SIG-M5 treated with dmso at 0.1 percent for 504 hours (cell line): ENCODE data around the gene ST6GALNAC3.
"Not testable (repeated sequence)": the region's sequence is repeated elsewhere in the genome, so short reads cannot be mapped to it uniquely, and the experiment has no call there.

Source experiments
- DNase-seq: peaks from one replicate; lab custom pipeline; 2025; ENCODE audit not compliant: unreplicated experiment; lab: John Stamatoyannopoulos, UW

Gene ST6GALNAC3

DNA sequence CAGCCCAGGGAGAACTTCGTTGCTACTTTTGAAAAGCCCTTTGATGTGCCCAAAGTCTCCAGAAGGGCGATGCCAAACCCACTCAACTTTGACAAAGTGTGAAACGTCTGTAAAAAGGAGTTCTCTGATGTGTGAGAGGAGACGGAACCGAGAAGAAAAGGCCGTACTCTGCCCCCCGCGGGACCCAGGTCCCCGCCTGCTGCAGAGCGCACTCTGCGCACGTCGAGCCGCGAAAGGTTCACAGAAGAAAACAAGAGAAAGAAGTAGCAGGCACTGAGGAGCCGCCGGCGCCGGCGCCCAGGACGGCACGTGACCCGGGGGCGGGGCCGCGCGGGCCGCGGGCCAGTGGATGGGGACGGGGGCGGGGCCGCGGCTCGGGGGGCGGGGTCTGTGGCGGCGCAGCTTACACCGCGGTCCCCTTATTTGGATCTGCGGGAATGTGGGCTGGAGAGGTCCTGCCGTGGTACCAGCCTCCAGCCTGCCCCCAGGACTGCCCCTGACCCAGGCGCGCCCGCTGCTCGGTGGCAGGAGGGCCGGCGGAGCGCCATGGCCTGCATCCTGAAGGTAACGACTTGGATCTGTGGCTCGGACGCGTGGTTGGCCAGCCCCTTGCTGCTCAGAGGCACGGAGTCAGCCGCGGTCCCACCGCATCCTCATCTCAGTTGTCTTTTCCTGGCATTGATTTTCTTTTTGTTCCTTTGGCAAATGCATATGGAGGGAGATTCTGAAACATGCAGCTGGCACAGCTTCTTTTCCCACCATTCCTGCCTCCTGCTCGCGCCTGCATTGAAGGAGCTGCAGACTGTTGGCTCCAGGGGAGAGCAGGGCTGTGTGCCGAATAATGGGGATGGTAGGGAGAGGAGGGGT, at the start of gene ST6GALNAC3:
Gene ST6GALNAC3 (plus strand): TSS at position 426 of the 867 bp plus-strand sequence.
- DNase-seq, result no peak

DNA sequence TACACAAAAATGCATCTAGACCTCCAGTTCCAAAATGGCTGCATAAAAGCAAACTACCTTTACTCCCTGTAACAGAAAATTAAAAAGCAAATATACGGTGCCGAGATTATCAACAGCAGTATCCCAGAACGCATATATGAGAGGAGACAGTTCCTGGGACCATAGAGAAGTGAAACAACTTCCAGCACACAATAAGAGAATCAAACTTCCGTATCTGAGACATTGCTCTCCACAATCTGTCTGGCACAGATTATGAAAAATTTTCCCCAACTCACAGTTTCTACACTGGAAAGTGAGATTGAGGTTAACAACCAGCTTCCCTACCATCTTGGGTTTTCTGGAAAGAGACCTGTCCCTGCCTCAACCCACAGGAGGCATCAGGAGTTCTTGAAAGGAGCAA, 47.2 kb upstream of the ST6GALNAC3 start:
- DNase-seq, result no peak

DNA sequence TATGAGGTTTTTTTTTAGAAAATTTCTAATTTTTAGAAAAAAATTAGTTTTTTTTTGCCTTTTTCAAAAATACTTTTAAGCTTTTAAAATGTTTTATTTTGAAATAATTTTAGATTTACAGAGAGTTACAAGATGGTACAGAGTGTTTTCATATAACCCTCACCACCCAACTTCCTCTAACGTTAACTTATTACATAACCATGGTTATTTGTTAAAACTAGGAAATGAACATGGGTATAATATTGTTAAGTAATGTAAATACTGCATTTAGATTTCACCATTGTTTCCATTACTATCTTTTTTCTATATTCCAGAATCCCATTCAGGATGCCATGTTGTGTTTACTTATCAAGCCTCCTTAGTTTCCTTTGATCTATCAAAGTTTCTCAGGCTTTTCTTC, 45.2 kb upstream of the ST6GALNAC3 start:
- no peak for DNase-seq

DNA sequence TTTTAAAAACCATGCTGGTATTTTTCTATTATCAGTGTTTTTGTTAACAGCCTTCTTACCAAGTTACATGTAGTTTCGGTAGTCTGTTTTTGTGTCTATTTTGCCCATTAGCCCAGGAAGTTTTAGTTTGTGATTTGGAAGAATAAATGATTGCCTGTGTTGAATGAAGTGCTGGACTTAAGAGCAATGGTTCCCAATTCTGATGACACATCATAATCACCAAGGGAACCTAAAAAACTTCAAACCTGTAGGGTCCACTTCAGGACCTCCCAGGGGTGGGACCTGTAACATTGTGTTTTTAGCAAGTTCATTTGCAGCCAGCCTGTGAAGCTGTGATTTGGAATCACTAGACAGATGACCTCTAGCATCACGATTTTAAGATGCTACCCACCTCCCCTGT, 43.0 kb upstream of the ST6GALNAC3 start:
- no peak for DNase-seq

DNA sequence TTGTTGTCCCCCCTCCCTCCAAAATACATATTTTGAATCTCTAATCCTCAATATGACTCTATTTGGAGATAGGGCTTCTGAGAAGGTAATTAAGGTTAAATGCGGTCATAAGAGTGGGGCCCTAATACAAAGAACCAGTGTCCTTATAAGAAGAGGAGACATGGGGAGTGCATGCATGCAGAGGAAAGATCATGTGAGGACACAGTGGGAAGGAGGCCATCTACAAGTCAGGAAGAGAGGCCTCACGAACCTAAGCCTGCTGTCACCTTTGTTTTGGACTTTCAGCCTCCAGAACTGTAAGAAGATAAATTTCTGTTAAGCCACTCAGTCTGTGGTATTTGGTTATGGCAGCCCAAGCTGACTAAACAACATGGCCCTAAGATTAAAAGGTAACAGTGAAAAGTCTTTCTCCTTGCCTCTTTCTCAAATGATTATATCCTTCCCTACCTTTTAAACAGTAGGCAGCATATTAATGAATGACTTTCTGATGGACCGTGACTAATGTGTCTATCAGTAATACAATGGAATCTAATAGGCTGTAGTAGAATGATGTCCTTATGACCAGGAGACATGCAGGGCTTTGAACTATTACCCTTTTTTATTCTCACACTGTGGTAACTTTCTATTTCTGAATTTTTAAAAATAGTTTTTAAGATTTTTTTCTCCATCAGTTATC, 40.6 kb upstream of the ST6GALNAC3 start:
- no peak for DNase-seq

DNA sequence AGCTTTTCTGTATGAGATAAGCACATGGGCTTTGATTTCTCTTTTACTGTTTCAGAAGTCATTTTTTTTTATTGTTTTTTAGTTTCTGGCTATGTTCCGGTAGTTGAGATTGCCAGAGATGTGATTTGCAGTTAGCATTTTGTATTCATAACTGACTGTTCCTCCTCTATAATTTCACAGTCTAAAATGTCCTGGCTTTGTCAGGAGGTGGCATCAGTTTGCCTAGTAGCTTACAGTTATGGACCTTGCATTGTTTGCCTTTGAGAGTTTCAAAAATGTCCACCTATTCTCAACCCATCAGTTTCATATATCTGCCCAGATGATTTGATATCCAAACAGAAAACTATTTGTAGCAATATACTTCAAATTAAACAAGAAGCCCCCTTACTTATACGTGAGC, 39.5 kb upstream of the ST6GALNAC3 start:
- peak; percentile 2 for DNase-seq

DNA sequence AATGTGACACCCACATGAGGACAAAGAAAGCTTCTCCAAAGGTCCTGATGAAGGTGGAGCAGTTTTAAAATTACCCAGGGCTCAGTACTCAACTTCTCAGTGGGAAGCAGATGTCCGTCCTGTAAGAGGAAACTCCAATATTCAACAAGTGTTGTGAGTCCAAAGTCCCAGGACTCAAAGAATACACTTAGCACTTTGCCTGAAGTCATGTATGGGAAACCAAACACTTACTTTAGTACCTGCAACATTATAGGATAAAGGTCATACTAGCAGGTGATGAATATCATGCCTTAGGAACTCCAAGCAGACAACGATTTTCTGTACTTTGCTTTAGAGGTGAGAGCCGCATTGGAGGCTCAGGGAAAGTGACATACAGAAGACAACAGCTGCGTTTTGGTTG, 37.2 kb upstream of the ST6GALNAC3 start:
- DNase-seq, result no peak

DNA sequence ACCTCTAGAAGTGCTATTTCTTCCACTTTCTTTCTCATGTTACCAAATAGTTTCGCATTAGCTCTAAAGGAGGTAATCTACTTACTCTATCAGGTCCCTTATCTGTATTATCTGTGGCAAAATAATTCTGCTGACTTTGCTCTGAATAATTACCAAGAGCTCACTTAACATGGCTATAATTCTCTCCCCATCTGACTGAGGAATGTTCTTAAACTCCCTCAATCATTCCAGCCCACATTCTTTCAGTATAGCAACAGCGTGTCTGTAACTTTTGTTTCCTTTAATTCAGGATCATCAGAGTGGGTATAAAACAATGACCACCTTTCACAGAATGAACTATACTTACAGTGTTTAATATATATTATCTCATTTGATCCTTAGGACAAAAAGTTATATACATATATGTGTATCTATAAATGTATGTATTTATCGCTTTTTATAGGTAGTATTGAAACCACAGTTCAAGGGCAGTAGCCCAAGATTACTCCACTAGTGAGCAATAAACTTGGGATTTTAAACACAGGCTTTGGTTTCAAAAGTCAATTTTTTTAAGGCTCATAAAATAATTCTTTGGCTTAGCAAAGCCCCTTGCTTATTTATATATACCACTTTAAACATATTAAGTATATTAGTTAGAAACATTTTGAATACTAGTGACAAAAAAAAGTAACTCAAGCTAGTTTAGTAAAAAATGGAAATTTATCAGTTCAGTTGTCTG, 36.1 kb upstream of the ST6GALNAC3 start:
- no peak for DNase-seq

DNA sequence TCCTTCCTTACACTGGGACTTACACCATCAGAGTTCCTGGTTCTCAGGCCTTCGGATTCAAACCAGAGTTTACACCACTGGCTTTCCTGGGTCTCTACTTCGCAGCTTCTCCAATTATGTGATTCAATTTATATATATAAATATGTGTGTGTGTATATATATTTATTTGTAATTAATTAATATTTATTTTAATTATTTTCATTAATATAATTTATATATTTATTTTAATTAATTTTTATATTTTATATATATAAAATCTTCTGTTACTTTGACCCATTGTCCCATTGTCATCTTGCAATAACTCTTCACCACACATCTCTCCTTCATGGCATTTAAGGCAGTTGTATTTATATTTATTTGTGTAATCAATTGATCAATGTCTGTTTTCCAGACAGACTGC, 28.4 kb upstream of the ST6GALNAC3 start:
- no peak for DNase-seq

DNA sequence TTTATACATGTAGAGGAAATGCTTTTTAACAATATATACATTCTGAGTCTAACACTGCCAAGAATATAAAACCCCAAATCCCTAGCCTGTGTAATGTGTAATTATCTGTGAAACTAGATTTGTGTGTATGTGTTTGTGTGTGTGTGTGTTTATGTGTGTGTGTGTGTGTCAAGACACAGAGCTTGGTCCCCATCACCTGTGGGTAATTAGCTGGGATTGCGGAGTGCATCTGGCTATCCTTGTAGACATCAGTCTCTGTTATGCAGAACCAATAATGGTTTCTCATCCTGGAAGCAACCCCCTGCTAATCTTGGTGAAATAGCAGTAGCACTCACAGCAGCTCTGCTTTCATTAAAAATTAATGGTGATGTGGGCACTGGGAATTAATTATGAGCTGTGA, 26.3 kb upstream of the ST6GALNAC3 start:
- no peak for DNase-seq

DNA sequence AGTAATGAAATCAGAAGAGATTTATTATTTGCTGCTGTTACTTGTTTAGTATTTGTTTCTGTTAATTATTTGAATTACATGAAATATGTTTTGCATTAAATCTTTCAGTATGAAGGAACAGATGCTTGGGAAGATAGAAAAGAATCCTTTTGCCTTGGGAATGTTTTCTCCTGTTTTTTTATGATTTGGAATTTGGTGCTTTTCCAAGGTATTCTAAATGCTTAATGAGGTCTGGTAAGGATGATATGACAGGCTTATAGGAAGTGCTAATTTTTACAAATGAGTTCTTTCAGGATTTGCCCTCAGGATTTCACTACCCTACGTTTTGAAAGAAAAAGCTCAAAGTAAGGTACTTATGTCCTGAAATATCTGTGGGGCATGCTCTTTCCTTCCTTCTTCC, 25.6 kb upstream of the ST6GALNAC3 start:
- DNase-seq, result no peak

DNA sequence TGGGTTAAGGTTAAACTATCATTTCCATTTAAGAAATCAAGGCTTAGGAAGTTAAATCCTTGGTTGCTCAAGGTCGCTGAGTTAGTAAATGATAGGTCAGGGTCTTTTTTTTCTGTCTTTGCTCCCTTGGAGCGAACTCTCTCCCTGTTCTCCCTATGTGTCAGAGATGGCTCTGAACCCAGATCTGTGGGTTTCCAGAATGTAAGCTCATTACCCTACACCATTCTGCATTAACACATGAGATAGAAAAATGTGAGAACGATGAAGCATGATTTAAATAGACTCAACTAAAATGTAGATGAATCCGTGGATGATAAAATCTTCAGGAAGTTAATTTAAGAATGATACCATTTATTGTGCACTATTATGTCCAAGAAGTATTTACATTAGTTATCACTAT, 25.0 kb upstream of the ST6GALNAC3 start:
- DNase-seq, result no peak

DNA sequence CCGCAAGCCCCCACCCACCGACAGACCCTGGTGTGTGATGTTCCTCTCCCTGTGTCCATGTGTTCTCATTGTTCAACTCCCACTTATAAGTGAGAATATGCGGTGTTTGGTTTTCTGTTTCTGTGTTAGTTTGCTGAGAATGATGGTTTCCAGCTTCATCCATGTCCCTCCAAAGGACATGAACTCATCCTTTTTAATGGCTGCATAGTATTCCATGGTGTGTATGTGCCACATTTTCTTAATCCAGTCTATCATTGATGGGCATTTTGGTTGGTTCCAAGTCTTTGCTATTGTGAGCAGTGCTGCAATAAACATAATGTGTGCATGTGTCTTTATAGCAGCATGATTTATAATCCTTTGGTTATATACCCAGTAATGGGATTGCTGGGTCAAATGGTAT, 24.5 kb upstream of the ST6GALNAC3 start:
- not testable (repeated sequence) for DNase-seq

DNA sequence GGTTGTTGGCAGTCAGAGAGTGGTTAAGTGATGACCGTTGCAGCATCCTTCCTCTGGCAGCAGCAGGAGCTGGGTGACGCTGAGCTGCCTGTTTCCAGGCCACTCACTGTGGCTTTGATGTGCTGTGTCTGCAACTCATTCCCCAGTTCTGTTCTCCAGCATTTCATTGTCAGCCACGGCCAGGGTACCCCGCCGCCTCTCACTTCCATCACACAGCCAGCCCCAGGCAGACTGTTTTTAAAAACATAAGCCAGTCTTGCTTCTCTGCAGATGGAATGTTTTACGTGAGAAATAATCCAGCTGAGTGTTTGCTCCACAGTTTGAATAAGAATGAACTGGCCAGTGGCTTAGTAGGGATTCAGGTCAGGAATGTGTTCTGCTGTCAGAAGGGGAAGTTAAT, 21.5 kb upstream of the ST6GALNAC3 start:
- DNase-seq, result no peak

DNA sequence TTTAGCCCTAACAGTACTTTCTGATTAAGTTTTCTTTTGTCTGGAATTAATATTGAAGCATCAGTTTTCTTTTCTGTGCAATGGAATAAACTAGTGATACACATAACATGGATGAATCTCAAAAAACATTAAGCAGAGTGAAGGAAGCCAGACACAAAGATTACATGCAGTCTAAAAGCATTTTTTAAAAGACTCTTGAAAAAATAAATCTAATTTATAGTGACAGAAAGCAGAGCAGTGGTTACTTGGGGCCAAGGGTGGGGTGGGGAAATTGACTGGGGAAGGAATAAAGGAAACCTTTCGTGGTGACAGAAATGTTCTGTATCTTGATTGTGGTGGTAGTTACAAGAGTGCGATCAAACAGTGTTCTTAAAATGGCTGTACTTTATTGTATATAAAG, 20.2 kb upstream of the ST6GALNAC3 start:
- no peak for DNase-seq

DNA sequence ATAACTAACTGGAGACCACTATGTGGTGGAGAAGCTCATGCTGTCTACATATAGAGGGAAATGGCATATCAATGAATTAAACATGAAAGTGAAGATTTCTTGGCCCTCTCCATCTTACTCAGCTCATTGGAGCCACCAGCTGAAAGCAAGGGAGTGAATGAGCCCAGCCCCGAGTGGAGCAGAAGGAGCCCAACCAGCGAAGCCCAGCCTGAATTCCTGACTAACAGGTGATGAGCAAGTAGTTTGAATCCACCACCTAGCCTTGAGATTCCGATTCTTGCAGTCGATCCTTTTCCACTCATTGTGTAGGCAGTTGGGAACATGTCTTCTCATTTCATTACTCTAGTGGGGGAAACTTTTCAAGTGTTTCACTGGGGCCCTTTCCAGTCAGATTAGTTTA, 18.6 kb upstream of the ST6GALNAC3 start:
- no peak for DNase-seq

DNA sequence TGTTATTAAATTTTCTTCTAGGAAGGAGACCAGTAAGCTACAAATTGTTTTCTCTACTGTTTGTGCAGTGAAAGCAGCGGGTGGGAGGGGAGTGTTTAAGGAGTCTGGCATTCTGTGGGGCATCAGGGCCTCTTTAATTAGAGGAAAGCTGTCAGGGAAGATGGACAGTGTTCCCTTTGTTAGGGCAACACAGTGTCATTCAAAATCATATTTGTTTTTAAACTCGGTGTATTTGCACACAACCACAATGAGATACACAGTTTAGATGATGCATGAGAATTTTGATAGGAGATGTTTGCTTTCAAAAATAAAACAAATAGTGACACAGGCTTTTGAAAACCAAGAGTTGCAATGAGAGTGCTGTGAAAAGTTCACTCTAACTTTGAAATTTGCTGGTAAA, 15.1 kb upstream of the ST6GALNAC3 start:
- DNase-seq, result no peak

DNA sequence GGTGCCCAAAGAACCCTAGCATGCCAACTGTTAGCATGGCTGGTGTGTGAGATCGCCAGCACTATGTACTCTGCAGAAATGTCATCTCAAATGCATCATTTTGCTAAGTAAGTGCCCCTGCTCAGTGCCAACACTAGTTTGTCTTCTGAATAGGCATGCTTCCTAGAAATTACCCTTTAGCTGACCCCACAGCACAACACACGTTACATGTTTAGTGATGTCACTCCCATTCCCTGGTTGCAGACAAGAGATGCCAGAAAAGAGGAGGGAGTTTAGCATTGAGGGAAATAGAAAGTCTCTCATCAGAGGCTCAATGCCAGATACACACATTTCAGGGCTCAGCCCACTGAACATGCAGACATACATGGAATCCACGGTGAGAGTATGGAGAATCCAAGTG, 9.3 kb upstream of the ST6GALNAC3 start:
- no peak for DNase-seq

DNA sequence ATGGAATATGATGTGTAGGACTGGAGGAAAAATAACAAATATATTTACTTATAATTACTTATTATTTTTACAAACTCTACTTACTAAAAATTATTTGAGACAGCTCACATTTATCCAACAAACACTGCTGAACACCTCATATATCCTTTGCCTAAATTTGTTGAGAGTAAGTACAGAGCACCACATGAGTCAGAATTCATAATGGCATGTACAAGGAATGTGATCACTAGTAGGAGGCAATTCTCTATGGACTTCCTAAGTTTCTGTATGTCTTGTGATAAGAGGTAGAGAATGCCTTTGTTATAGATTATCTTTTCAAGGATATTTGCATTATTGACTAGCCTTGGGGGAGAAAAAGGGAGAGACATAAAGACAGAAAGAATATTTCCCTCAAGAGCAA, 8.2 kb upstream of the ST6GALNAC3 start:
- no peak for DNase-seq

DNA sequence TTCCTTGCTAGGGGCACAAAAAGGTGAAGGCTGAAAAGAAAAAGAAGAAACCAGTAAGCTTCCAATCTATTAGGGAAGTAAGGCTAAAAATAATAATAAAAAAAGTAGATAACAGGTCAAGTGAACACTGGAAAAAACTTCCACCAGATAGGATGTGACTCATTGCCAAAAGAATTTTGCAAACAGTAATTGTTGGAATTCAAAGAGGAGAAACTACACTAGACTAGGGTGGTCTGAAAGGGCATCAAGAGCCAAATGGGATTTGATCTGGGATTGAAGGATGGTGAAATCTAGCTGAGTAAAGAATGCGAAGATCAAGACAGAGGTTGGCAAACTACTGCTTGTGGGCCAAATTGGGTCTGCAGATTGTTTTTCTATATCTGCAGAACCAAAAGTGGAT, 6.0 kb upstream of the ST6GALNAC3 start:
- DNase-seq, result no peak

DNA sequence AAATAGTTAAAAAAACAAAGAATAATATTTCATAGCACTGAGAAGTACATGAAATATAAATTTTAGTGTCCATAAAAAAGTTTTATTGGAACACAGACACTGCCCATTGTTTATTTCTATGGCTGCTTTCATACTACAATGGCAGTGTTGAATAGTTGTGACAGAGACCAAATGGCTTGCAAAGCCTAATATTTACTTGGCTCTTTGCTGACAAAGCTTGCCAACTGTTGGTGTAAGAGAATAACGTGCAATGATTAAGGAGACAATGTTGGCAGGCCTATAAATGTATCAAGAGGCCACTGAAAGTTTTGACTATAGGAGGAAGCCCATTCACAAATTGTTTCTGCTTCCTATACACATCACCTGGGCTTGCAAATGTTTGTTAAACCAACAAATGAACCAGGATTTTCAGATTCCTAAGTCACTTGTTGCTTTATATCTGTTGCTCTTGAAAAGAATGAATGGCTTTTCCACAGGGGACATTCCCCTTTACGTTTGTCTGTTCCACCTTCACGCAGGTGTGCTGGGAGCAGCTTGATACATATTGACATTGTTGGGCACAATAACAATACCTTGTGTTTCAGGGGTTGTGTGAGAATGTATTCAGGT, 5.5 kb upstream of the ST6GALNAC3 start:
- DNase-seq, result no peak

DNA sequence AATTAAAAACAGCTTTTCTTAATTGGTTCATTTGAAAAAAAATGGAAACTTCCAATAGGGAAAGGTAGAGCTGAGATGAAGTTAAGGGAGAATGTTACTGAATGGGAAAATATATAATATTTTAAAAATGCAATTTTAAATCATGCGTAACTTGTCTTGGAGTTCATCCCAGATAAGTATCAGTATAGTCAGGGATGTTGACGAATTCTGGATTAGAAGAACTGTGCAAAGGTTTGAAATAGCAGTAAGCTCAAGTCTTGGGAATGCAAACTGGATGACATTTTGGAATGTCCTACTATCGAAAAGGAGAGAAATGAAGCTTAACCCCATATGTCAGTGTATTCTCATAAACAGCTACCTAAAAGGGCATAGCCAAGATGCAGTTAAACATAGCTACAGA, 4.0 kb upstream of the ST6GALNAC3 start:
- DNase-seq, result no peak
